Measurements from ENCODE around the gene RHBDL2.

The RHBDL2 gene

GRCh38 chr1:38888423-38889333, 53.0 kb downstream of the RHBDL2 start:
- TF ChIP-seq, protein P1, sequence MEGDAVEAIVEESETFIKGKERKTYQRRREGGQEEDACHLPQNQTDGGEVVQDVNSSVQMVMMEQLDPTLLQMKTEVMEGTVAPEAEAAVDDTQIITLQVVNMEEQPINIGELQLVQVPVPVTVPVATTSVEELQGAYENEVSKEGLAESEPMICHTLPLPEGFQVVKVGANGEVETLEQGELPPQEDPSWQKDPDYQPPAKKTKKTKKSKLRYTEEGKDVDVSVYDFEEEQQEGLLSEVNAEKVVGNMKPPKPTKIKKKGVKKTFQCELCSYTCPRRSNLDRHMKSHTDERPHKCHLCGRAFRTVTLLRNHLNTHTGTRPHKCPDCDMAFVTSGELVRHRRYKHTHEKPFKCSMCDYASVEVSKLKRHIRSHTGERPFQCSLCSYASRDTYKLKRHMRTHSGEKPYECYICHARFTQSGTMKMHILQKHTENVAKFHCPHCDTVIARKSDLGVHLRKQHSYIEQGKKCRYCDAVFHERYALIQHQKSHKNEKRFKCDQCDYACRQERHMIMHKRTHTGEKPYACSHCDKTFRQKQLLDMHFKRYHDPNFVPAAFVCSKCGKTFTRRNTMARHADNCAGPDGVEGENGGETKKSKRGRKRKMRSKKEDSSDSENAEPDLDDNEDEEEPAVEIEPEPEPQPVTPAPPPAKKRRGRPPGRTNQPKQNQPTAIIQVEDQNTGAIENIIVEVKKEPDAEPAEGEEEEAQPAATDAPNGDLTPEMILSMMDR (conservative IDR thresholded peaks at IDR 0.05): no peak
- TF ChIP-seq ZFX (IDR thresholded peaks at IDR 0.05): no peak
- no peak overlapping the region for H3K27ac ChIP-seq

GRCh38 chr1:38885092-38885491, 56.5 kb downstream of the RHBDL2 start:
- TF ChIP-seq ZFX (IDR thresholded peaks at IDR 0.05): no peak
- TF ChIP-seq, protein P1 (conservative IDR thresholded peaks at IDR 0.05): no peak
- H3K27ac ChIP-seq: no peak overlapping the region

GRCh38 chr1:38881487-38881886, 60.1 kb downstream of the RHBDL2 start, which contains the start of gene GJA9:
Gene GJA9 (minus strand): TSS chr1:38881587. CDS start chr1:38876098, 5,489 bp downstream.
- H3K27ac ChIP-seq: no peak within 1 kb of the TSS
- no peak for TF ChIP-seq ZFX (IDR thresholded peaks at IDR 0.05)
- TF ChIP-seq, protein P1 (conservative IDR thresholded peaks at IDR 0.05): no peak

DNA sequence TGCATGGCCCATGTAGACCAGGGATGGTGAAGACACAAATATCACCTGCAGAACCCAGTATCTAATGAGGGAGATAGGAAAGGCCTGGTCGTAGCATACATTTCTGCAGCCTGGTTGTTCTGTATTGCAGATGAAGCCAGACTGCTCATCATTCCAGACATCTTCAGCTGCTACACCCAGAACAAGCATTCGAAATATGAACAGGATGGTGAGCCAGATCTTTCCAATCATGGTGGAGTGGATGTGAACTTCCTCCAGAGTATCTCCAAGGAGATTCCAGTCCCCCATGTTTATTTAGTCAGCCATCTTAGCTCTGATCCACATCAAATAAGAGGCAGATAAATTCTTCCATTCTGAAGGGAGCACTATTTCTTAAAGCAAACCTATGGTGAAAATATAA, 65.8 kb downstream of the RHBDL2 start:
- no peak overlapping the region for H3K27ac ChIP-seq
- TF ChIP-seq, protein P1 (conservative IDR thresholded peaks at IDR 0.05): no peak
- TF ChIP-seq ZFX (IDR thresholded peaks at IDR 0.05): no peak

- TF ChIP-seq, protein P1 (conservative IDR thresholded peaks at IDR 0.05): no peak; the same call in 1 of the 2 replicates
- peak; percentile 26; the same call in 1 of the 2 replicates for TF ChIP-seq ZFX (IDR thresholded peaks at IDR 0.05)
- peak within 1 kb of the TSS; percentile 75 for H3K27ac ChIP-seq
Measured at GRCh38 chr1:38873027-38873969, 68.3 kb downstream of the RHBDL2 start, which contains the start of gene MYCBP. Gene MYCBP (minus strand): TSS chr1:38873348. CDS start chr1:38873305, 43 bp downstream.

DNA sequence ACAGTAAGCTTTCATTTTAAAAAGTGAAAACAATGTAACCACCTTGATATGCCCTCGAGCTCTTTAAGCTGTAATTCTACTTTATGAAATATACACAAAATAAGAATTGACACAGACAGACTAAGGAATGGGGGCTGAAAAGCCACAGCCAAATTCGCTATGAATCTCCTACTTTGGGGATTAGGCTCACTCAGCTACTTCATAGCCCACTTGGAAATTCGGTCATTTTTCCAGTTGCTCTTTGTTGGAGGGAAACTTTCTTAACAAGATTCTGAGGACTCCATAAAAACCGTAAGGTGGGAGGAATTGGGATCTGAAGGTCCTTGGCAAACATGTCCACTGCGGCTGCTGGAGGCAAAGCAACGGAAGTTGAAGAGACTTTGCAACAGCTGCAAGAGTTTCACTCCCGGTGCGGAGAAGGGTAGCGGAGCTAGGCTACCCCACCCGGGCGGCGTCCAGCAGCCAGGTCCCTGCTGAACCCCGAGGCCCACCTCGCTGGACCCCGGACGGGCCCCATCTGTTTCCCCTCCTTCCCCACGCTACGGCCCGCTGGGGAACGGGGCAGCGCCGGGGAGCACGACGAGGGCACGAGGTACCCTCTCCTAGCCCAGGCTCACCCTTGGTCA, 69.1 kb downstream of the RHBDL2 start:
- H3K27ac ChIP-seq: peak overlapping the region; percentile 75
- TF ChIP-seq ZFX (IDR thresholded peaks at IDR 0.05): 0 out of 2 replicates have a peak, but pooled peaks have one; percentile 33
- TF ChIP-seq, protein P1 (conservative IDR thresholded peaks at IDR 0.05): no peak
